HL-60 (cell line): ENCODE measurements around the gene RAD9A.

Experiments used
- DNase-seq, 2 experiments: peaks; one replicate each; pipeline ENCODE4 v3.0.0-alpha.2; 2010 to 2020; ENCODE audit warnings: low read depth in 1 of 2, low spot score in 1 of 2
- H3K27ac ChIP-seq: fragments of 250-450 bp; sonication (Bioruptor Pico); replicated peaks from 2 replicates; pipeline ENCODE4 v1.5.1; 2020; ENCODE audit warnings: mild to moderate bottlenecking, moderate library complexity
- H3K27me3 ChIP-seq: fragments of 250-450 bp; sonication (Bioruptor Pico); 2 replicates; pipeline ENCODE4 v1.5.1; 2021; ENCODE audit warnings: mild to moderate bottlenecking, moderate library complexity; ENCODE audit not compliant: insufficient read depth, poor library complexity, severe bottlenecking
- H3K4me3 ChIP-seq: replicated peaks from 2 replicates; pipeline ENCODE4 v1.5.1; 2011; ENCODE audit warnings: mild to moderate bottlenecking, control low read depth, low read length; ENCODE audit not compliant: insufficient read depth
- GABPA ChIP-seq: IDR thresholded peaks from 2 replicates; pipeline ENCODE4 v1.6.1; 2012; ENCODE audit warnings: low read depth
- POLR2AphosphoS5 ChIP-seq: IDR thresholded peaks from 2 replicates; pipeline ENCODE4 v1.6.1; 2012; ENCODE audit warnings: low read depth
- SPI1 ChIP-seq: IDR thresholded peaks from 2 replicates; pipeline ENCODE4 v1.6.1; 2012; ENCODE audit warnings: low read depth, mild to moderate bottlenecking, borderline replicate concordance
- TF ChIP-seq, protein P1 (sequence below): IDR thresholded peaks from one replicate; pipeline ENCODE4 v1.5.1; 2011; ENCODE audit warnings: low read length, control low read depth, inconsistent platforms; ENCODE audit not compliant: insufficient read depth
- TF ChIP-seq, protein P2 (sequence below): IDR thresholded peaks from 2 replicates; pipeline ENCODE4 v1.6.1; 2012; ENCODE audit warnings: low read depth; ENCODE audit not compliant: insufficient replicate concordance

Gene RAD9A

GRCh38 chr11:67416416-67417335 lies 24.9 kb downstream of the RAD9A start:
- TF ChIP-seq SPI1 (no peak), GABPA (no peak), POLR2AphosphoS5 (no peak)
- TF ChIP-seq, protein P1, sequence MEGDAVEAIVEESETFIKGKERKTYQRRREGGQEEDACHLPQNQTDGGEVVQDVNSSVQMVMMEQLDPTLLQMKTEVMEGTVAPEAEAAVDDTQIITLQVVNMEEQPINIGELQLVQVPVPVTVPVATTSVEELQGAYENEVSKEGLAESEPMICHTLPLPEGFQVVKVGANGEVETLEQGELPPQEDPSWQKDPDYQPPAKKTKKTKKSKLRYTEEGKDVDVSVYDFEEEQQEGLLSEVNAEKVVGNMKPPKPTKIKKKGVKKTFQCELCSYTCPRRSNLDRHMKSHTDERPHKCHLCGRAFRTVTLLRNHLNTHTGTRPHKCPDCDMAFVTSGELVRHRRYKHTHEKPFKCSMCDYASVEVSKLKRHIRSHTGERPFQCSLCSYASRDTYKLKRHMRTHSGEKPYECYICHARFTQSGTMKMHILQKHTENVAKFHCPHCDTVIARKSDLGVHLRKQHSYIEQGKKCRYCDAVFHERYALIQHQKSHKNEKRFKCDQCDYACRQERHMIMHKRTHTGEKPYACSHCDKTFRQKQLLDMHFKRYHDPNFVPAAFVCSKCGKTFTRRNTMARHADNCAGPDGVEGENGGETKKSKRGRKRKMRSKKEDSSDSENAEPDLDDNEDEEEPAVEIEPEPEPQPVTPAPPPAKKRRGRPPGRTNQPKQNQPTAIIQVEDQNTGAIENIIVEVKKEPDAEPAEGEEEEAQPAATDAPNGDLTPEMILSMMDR = no peak
- TF ChIP-seq, protein P2, sequence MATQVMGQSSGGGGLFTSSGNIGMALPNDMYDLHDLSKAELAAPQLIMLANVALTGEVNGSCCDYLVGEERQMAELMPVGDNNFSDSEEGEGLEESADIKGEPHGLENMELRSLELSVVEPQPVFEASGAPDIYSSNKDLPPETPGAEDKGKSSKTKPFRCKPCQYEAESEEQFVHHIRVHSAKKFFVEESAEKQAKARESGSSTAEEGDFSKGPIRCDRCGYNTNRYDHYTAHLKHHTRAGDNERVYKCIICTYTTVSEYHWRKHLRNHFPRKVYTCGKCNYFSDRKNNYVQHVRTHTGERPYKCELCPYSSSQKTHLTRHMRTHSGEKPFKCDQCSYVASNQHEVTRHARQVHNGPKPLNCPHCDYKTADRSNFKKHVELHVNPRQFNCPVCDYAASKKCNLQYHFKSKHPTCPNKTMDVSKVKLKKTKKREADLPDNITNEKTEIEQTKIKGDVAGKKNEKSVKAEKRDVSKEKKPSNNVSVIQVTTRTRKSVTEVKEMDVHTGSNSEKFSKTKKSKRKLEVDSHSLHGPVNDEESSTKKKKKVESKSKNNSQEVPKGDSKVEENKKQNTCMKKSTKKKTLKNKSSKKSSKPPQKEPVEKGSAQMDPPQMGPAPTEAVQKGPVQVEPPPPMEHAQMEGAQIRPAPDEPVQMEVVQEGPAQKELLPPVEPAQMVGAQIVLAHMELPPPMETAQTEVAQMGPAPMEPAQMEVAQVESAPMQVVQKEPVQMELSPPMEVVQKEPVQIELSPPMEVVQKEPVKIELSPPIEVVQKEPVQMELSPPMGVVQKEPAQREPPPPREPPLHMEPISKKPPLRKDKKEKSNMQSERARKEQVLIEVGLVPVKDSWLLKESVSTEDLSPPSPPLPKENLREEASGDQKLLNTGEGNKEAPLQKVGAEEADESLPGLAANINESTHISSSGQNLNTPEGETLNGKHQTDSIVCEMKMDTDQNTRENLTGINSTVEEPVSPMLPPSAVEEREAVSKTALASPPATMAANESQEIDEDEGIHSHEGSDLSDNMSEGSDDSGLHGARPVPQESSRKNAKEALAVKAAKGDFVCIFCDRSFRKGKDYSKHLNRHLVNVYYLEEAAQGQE = no peak
- Histone ChIP-seq H3K4me3 (no peak overlapping the region), H3K27me3 (no peaks in the 10 kb centered on the region), H3K27ac (no peak overlapping the region)
- peak in 1 of 2 experiments; percentile 68 for DNase-seq

- Histone ChIP-seq H3K27ac (no peak overlapping the region), H3K4me3 (no peak overlapping the region), H3K27me3 (no peaks in the 10 kb centered on the region)
- no peak for DNase-seq
- TF ChIP-seq, protein P1 = no peak
- TF ChIP-seq POLR2AphosphoS5 (no peak), SPI1 (no peak)
Observed at GRCh38 chr11:67417425-67417824, 25.6 kb downstream of the RAD9A start.

GRCh38 chr11:67418476-67419281 lies 26.9 kb downstream of the RAD9A start:
- TF ChIP-seq SPI1 = peak; percentile 97
- TF ChIP-seq POLR2AphosphoS5 = no peak
- no peak overlapping the region; the same call in 1 of the 2 replicates for H3K27ac ChIP-seq
- DNase-seq = peak in 1 of 2 experiments; percentile 74
- no peak overlapping the region for H3K4me3 ChIP-seq
- H3K27me3 ChIP-seq = no peaks in the 10 kb centered on the region

- Histone ChIP-seq H3K4me3 (no peak overlapping the region), H3K27me3 (no peaks in the 10 kb centered on the region), H3K27ac (no peak overlapping the region)
- no peak for DNase-seq
- TF ChIP-seq POLR2AphosphoS5 (no peak), GABPA (no peak), SPI1 (no peak)
- TF ChIP-seq, protein P1 = no peak
- TF ChIP-seq, protein P2 = no peak
Observed at GRCh38 chr11:67419325-67420049, 27.7 kb downstream of the RAD9A start.
